Endothelial cell of umbilical vein (primary cell): ENCODE results near the gene FMN1. TPM values are rescaled to one million over a fixed set of nuclear protein-coding genes. Genes with fewer than 3 reads are reported as not detected.

Experiments used
- BruUV-seq: library from RNA; stranded (reverse); fragments of 400-500 nt; replicated peaks from 2 replicates; lab custom pipeline; 2021; lab: Mats Ljungman, UMichigan
- CTCF ChIA-PET: fragments of 300-600, 350-600 bp; sonication (Branson Sonifier 250); formaldehyde crosslinking; loops from one replicate; lab custom pipeline; 2021; ENCODE audit warnings: antibody characterized with exemption, inconsistent platforms; lab: Charles Lee
- POLR2A ChIA-PET: fragments of 300-600, 350-600 bp; sonication (Branson Sonifier 250); formaldehyde crosslinking; loops from one replicate; lab custom pipeline; 2021; ENCODE audit warnings: antibody characterized with exemption, inconsistent platforms; lab: Charles Lee
- DNase-seq: peaks from one replicate; pipeline ENCODE4 v3.0.0-alpha.2; 2011; ENCODE audit warnings: low read depth, low spot score
- FAIRE-seq: peaks from 2 replicates; lab custom pipeline; 2011; peaks lifted over from hg19 to GRCh38; lab: Jason Lieb, UNC
- H2AFZ ChIP-seq: 2 replicates; pipeline ENCODE4 v1.6.0; 2012; ENCODE audit warnings: low read depth, low read length, control low read depth, inconsistent platforms
- H3K27ac ChIP-seq: 2 replicates; pipeline ENCODE4 v1.5.1; 2011; ENCODE audit warnings: low read depth, mild to moderate bottlenecking, control low read depth, low read length, moderate library complexity; ENCODE audit not compliant: insufficient read depth
- H3K27me3 ChIP-seq, 2 experiments: 2 replicates each; pipeline versions ENCODE4 v1.6.0 to v1.6.1; 2011; ENCODE audit warnings: low read length in 2 of 2, mixed read lengths in 1 of 2; ENCODE audit not compliant: control insufficient read depth in 2 of 2, insufficient read depth in 2 of 2
- H3K36me3 ChIP-seq, 2 experiments: 2 replicates in 1 of 2; 3 replicates in 1 of 2; pipeline ENCODE4 v1.5.1; 2011; ENCODE audit warnings: low read length in 2 of 2, mild to moderate bottlenecking in 1 of 2, moderate library complexity in 1 of 2; ENCODE audit not compliant: control insufficient read depth in 2 of 2, insufficient read depth in 2 of 2; ENCODE audit errors: extremely low read depth in 1 of 2
- H3K4me1 ChIP-seq: 3 replicates; pipeline ENCODE4 v1.5.1; 2011; ENCODE audit warnings: mild to moderate bottlenecking, low read length; ENCODE audit not compliant: control insufficient read depth, insufficient read depth; ENCODE audit errors: extremely low read depth
- H3K4me2 ChIP-seq: 2 replicates; pipeline ENCODE4 v1.6.1; 2011; ENCODE audit warnings: low read length, control low read depth, mixed read lengths; ENCODE audit not compliant: insufficient read depth
- H3K4me3 ChIP-seq, 3 experiments: fragments of 200-600 bp in 1 of 3; sonication (generic), shearing (Covaris generic) in 1 of 3; replicated peaks in 1 of 3; 2 replicates each; pipeline ENCODE4 v1.5.1; 2011 to 2016; ENCODE audit warnings: control low read depth in 3 of 3, low read length in 3 of 3, mild to moderate bottlenecking in 2 of 3, inconsistent platforms in 1 of 3, low read depth in 1 of 3, moderate library complexity in 1 of 3; ENCODE audit not compliant: insufficient read depth in 1 of 3
- H3K79me2 ChIP-seq: 2 replicates; pipeline ENCODE4 v1.6.0; 2012; ENCODE audit warnings: low read length, inconsistent platforms; ENCODE audit not compliant: control insufficient read depth, insufficient read depth
- H3K9ac ChIP-seq: replicated peaks from 2 replicates; pipeline ENCODE3; 2011; ENCODE audit warnings: low read length, control low read depth; ENCODE audit not compliant: insufficient read depth; ENCODE audit errors: extremely low read depth
- H3K9me1 ChIP-seq: replicated peaks from 3 replicates; pipeline ENCODE4 v1.6.0; 2011; ENCODE audit warnings: mild to moderate bottlenecking, low read length; ENCODE audit not compliant: control insufficient read depth, insufficient read depth; ENCODE audit errors: extremely low read depth
- H3K9me3 ChIP-seq: replicated peaks from 2 replicates; pipeline ENCODE4 v1.5.1; 2012; ENCODE audit warnings: low read length, inconsistent platforms; ENCODE audit not compliant: control insufficient read depth, insufficient read depth
- H4K20me1 ChIP-seq: replicated peaks from 2 replicates; pipeline ENCODE3; 2011; ENCODE audit warnings: mild to moderate bottlenecking, low read length; ENCODE audit not compliant: control insufficient read depth, insufficient read depth; ENCODE audit errors: extremely low read depth
- EZH2 ChIP-seq: IDR thresholded peaks from 2 replicates; pipeline ENCODE4 v1.6.1; 2012; ENCODE audit warnings: borderline replicate concordance, low read depth, mild to moderate bottlenecking, moderate library complexity, low read length, inconsistent platforms; ENCODE audit not compliant: severe bottlenecking
- GATA2 ChIP-seq: IDR thresholded peaks from 2 replicates; pipeline ENCODE4 v1.7.0; 2011; ENCODE audit warnings: low read depth, mild to moderate bottlenecking, moderate library complexity, mixed read lengths, low read length; ENCODE audit not compliant: insufficient read length, insufficient read depth
- JUN ChIP-seq: IDR thresholded peaks from 2 replicates; pipeline ENCODE4 v1.6.1; 2011; ENCODE audit warnings: borderline replicate concordance, low read depth; ENCODE audit not compliant: insufficient read length, insufficient read depth
- MYC ChIP-seq: IDR thresholded peaks from one replicate; pipeline ENCODE4 v1.6.1; 2011; ENCODE audit warnings: mild to moderate bottlenecking, low read depth, low read length
- POLR2A ChIP-seq: IDR thresholded peaks from 2 replicates; pipeline ENCODE4 v1.6.1; 2012; ENCODE audit warnings: low read depth, mild to moderate bottlenecking, control low read depth, low read length
- POLR2AphosphoS5 ChIP-seq: IDR thresholded peaks from 2 replicates; pipeline ENCODE4 v1.6.1; 2012; ENCODE audit warnings: low read depth, mild to moderate bottlenecking, control low read depth, low read length, moderate library complexity; ENCODE audit not compliant: insufficient read depth
- dilution Hi-C: fragments of 300-500 bp; cut with MboI; formaldehyde crosslinking; loops from one replicate; pipeline ENCODE4 v1.15.0; 2019; ENCODE audit warnings: low sequenced_read_pairs; ENCODE audit not compliant: extremely low pct_ligation_motif_present
- intact Hi-C: fragments of 100-400 bp; cut with micrococcal nuclease; formaldehyde crosslinking; loops from one replicate; pipeline ENCODE4 v1.10.0; 2022
- polyA plus RNA-seq, 4 experiments: library from polyadenylated mRNA; depleted of rRNA in 3 of 4; stranded (reverse) in 3 of 4; unstranded in 1 of 4; fragments of >200 nt; gene quantifications; 2 replicates each; pipeline versions ENCODE4 v1.2.1 to v1.2.3, GENCODE V29; 2011 to 2012; ENCODE audit warnings: missing spikeins in 1 of 4
- total RNA-seq: library from RNA; stranded (reverse); gene quantifications from 2 replicates; pipeline ENCODE4 v1.2.3, GENCODE V29; 2021
- TF ChIP-seq, protein P1 (sequence below), 2 donors: IDR thresholded peaks; 1 replicate in 1 of 2; 2 replicates in 1 of 2; pipeline ENCODE4 v1.5.1; 2011; ENCODE audit warnings: low read length in 2 of 2, mild to moderate bottlenecking in 2 of 2, moderate library complexity in 2 of 2, control low read depth in 1 of 2, inconsistent platforms in 1 of 2, low read depth in 1 of 2; ENCODE audit not compliant: insufficient read depth in 1 of 2; ENCODE audit errors: extremely low read depth in 1 of 2
- TF ChIP-seq, protein P2 (sequence below): IDR thresholded peaks from 2 replicates; pipeline ENCODE4 v1.6.1; 2011; ENCODE audit not compliant: insufficient read depth, insufficient read length

Gene FMN1
- total and polyA plus RNA-seq, 2 donors (not counting 3 experiments of a cell fraction or from before 2014, with no cell fraction given), result 0.01 to 0.29 TPM

DNA sequence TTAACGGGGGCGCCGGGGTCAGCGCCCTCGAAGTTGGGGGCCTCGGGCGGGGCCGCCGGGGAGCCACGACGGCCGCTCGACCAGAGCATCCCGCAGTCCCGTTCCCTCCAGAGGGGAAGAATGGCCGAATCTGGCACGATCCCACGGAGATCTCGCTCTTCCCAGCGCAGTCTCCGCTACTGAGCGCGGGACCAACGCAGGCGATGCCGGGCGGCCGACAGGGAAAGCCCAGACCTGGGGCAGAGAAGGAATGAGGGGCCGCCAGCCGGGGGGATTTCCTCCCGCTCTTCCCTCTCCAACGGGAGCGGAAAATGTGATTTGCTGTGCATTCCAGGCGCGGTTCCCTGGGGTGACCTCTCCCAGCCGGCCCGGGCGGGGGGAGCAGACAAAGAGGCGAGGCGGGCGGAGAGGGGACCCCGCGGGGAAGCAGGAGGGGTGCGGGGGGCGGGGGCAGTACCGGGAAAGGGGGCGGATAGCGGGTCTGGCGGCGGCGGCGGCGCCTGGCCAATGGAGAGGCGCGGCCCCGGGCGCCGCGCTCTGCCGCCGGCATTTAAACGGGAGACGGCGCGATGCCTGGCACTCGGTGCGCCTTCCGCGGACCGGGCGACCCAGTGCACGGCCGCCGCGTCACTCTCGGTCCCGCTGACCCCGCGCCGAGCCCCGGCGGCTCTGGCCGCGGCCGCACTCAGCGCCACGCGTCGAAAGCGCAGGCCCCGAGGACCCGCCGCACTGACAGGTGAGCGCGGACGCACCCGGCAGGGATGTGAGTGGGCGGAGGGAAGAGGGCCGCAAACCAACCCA, 476.9 kb downstream of the FMN1 start, which contains the start of gene GREM1:
Gene GREM1 (plus strand): TSS at position 579 of the 801 bp plus-strand sequence. CDS start 12,687 bp downstream, outside the sequence.
- ChIA-PET POLR2A (no interaction called here), CTCF (no interaction called here)
- H3K27ac ChIP-seq, result no peak within 1 kb of the TSS
- H3K27me3 ChIP-seq, result peaks cover 54 to 85% of the 10 kb centered on the region in 2 experiments
- H3K4me2 ChIP-seq, result peak within 1 kb of the TSS; percentile 39
- DNase-seq (no peak), FAIRE-seq (no peak)
- peak within 1 kb of the TSS; percentile 41 for H2AFZ ChIP-seq
- BruUV-seq, result no TSS peak
- H3K79me2 ChIP-seq, result no peaks in the 10 kb centered on the region
- no peaks in the 10 kb centered on the region for H4K20me1 ChIP-seq
- peaks cover 4% of the 10 kb centered on the region for H3K4me1 ChIP-seq
- no peak for TF ChIP-seq POLR2AphosphoS5
- no peak for TF ChIP-seq JUN
- TF ChIP-seq POLR2A, result no peak
- TF ChIP-seq GATA2, result no peak
- no peak for TF ChIP-seq MYC
- TF ChIP-seq EZH2, result no peak
- TF ChIP-seq, protein P1, sequence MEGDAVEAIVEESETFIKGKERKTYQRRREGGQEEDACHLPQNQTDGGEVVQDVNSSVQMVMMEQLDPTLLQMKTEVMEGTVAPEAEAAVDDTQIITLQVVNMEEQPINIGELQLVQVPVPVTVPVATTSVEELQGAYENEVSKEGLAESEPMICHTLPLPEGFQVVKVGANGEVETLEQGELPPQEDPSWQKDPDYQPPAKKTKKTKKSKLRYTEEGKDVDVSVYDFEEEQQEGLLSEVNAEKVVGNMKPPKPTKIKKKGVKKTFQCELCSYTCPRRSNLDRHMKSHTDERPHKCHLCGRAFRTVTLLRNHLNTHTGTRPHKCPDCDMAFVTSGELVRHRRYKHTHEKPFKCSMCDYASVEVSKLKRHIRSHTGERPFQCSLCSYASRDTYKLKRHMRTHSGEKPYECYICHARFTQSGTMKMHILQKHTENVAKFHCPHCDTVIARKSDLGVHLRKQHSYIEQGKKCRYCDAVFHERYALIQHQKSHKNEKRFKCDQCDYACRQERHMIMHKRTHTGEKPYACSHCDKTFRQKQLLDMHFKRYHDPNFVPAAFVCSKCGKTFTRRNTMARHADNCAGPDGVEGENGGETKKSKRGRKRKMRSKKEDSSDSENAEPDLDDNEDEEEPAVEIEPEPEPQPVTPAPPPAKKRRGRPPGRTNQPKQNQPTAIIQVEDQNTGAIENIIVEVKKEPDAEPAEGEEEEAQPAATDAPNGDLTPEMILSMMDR (IDR thresholded peaks at IDR 0.05; ENCODE audit: extremely low read depth in 1 of 2, insufficient read depth in 1 of 2, low read depth in 1 of 2, low read length in 2 of 2), result no peak
- TF ChIP-seq, protein P2, sequence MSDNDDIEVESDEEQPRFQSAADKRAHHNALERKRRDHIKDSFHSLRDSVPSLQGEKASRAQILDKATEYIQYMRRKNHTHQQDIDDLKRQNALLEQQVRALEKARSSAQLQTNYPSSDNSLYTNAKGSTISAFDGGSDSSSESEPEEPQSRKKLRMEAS, result no peak
- dilution Hi-C loops (no loop called here), intact Hi-C loops (no loop called here)
- no peaks in the 10 kb centered on the region for H3K9me1 ChIP-seq
- H3K9ac ChIP-seq, result no peak within 1 kb of the TSS
- no peaks in the 10 kb centered on the region for H3K36me3 ChIP-seq
- H3K9me3 ChIP-seq, result no peaks in the 10 kb centered on the region
- H3K4me3 ChIP-seq, result peak within 1 kb of the TSS in 2 of 3 experiments; percentile 8 to 35
